ENCODE measurements around the gene UPK3BL2.
"Not testable (repeated sequence)": the region's sequence is repeated elsewhere in the genome, so short reads cannot be mapped to it uniquely, and the experiment has no call there.

GRCh38 chr7:102505298-102506185, 38.0 kb downstream of the UPK3BL2 start:
- not testable (repeated sequence) for TF ChIP-seq CTCF (IDR thresholded peaks at IDR 0.05 in 8 of 11, conservative IDR thresholded peaks at IDR 0.05 in 3 of 11); POLR2A (IDR thresholded peaks at IDR 0.05)

Data from spleen (tissue), 7 donors.